WTC11 (cell line): Measurements from ENCODE around the gene CARM1. TPM values are rescaled to one million over a fixed set of nuclear protein-coding genes. Genes with fewer than 3 reads are reported as not detected.

ENCODE experiments used
- ATAC-seq: fragments of 200-7000 bp; cut with Tn5 transposase; 2 replicates; pipeline ENCODE4 v1.10.0; 2021; ENCODE audit warnings: mild to moderate bottlenecking, moderate library complexity
- CTCF ChIA-PET: fragments of 300-600 bp; sonication (Branson Sonifier 250); formaldehyde crosslinking; loops from one replicate; lab custom pipeline; 2021; ENCODE audit warnings: antibody characterized with exemption; lab: Charles Lee
- POLR2A ChIA-PET: fragments of 350-600 bp; sonication (Branson Sonifier 250); formaldehyde crosslinking; loops from one replicate; lab custom pipeline; 2021; ENCODE audit warnings: antibody characterized with exemption; lab: Charles Lee
- DNase-seq: peaks from one replicate; pipeline ENCODE4 v3.0.0; 2021; ENCODE audit warnings: low spot score
- H3K27ac Mint-ChIP-seq: 2 replicates; pipeline ENCODE4 v1.8.0; 2021; ENCODE audit warnings: mixed read lengths
- H3K27me3 Mint-ChIP-seq: 2 replicates; pipeline ENCODE4 v1.8.0; 2021; ENCODE audit warnings: low read depth, mild to moderate bottlenecking, moderate library complexity, mixed read lengths
- H3K36me3 Mint-ChIP-seq: 2 replicates; pipeline ENCODE4 v1.8.0; 2021; ENCODE audit warnings: mixed read lengths
- H3K4me1 Mint-ChIP-seq: 2 replicates; pipeline ENCODE4 v1.8.0; 2022; ENCODE audit warnings: mixed read lengths
- H3K4me3 Mint-ChIP-seq: 2 replicates; pipeline ENCODE4 v1.8.0; 2021; ENCODE audit warnings: mild to moderate bottlenecking, moderate library complexity, mixed read lengths
- H3K9me3 Mint-ChIP-seq: 2 replicates; pipeline ENCODE4 v1.8.0; 2021; ENCODE audit warnings: mixed read lengths
- ATF2 ChIP-seq: sonication (generic); formaldehyde crosslinking; IDR thresholded peaks from 2 replicates; pipeline ENCODE4 v1.8.1; 2022; ENCODE audit warnings: low read depth, missing genetic modification reagents, borderline replicate concordance
- CBFB ChIP-seq: sonication (generic); formaldehyde crosslinking; IDR thresholded peaks from 2 replicates; pipeline ENCODE4 v1.8.1; 2022; ENCODE audit warnings: mild to moderate bottlenecking, low read depth, missing genetic modification reagents
- CREB1 ChIP-seq: sonication (generic); formaldehyde crosslinking; IDR thresholded peaks from 2 replicates; pipeline ENCODE4 v1.8.0; 2023; ENCODE audit warnings: mild to moderate bottlenecking, missing genetic modification reagents
- CREM ChIP-seq: sonication (generic); formaldehyde crosslinking; IDR thresholded peaks from 2 replicates; pipeline ENCODE4 v1.8.1; 2022; ENCODE audit warnings: mild to moderate bottlenecking, missing genetic modification reagents, moderate library complexity
- E2F4 ChIP-seq: sonication (generic); formaldehyde crosslinking; IDR thresholded peaks from 2 replicates; pipeline ENCODE4 v1.8.1; 2022; ENCODE audit warnings: low read depth, mild to moderate bottlenecking, moderate library complexity, missing genetic modification reagents, borderline replicate concordance
- ELF4 ChIP-seq: sonication (generic); formaldehyde crosslinking; IDR thresholded peaks from 2 replicates; pipeline ENCODE4 v1.8.1; 2022; ENCODE audit warnings: low read depth, mild to moderate bottlenecking, moderate library complexity, missing genetic modification reagents
- EMX1 ChIP-seq: fragments of 250-450 bp; sonication (Bioruptor Pico); IDR thresholded peaks from 2 replicates; pipeline ENCODE4 v1.8.0; 2021; ENCODE audit warnings: mild to moderate bottlenecking
- FOXP1 ChIP-seq: sonication (generic); formaldehyde crosslinking; IDR thresholded peaks from 2 replicates; pipeline ENCODE4 v1.8.0; 2022; ENCODE audit warnings: missing genetic modification reagents, mild to moderate bottlenecking, moderate library complexity, borderline replicate concordance
- FOXP4 ChIP-seq: sonication (generic); formaldehyde crosslinking; IDR thresholded peaks from 2 replicates; pipeline ENCODE4 v1.8.0; 2022; ENCODE audit warnings: mild to moderate bottlenecking, missing genetic modification reagents
- GRHL2 ChIP-seq: fragments of 250-450 bp; sonication (Bioruptor Pico); IDR thresholded peaks from 2 replicates; pipeline ENCODE4 v1.8.0; 2022; ENCODE audit warnings: mild to moderate bottlenecking, moderate library complexity; ENCODE audit not compliant: insufficient replicate concordance, severe bottlenecking
- HMGA2 ChIP-seq: fragments of 250-450 bp; sonication (Bioruptor Pico); IDR thresholded peaks from 2 replicates; pipeline ENCODE4 v1.4.0; 2021; ENCODE audit warnings: mild to moderate bottlenecking, moderate library complexity
- IRF2 ChIP-seq: sonication (generic); formaldehyde crosslinking; IDR thresholded peaks from 2 replicates; pipeline ENCODE4 v1.8.0; 2022; ENCODE audit warnings: low read depth, missing genetic modification reagents, borderline replicate concordance
- NFE2L1 ChIP-seq: sonication (generic); formaldehyde crosslinking; IDR thresholded peaks from 2 replicates; pipeline ENCODE4 v1.8.1; 2023; ENCODE audit warnings: missing genetic modification reagents
- ZNF138 ChIP-seq: sonication (generic); formaldehyde crosslinking; conservative IDR thresholded peaks from 2 replicates; pipeline ENCODE4 v1.8.1; 2022; ENCODE audit warnings: mild to moderate bottlenecking, moderate library complexity, missing genetic modification reagents
- ZNF232 ChIP-seq: sonication (generic); formaldehyde crosslinking; IDR thresholded peaks from 2 replicates; pipeline ENCODE4 v1.8.0; 2022; ENCODE audit warnings: mild to moderate bottlenecking, missing genetic modification reagents
- ZNF263 ChIP-seq: sonication (generic); formaldehyde crosslinking; IDR thresholded peaks from 2 replicates; pipeline ENCODE4 v1.8.1; 2022; ENCODE audit warnings: low read depth, mild to moderate bottlenecking, moderate library complexity, missing genetic modification reagents
- ZSCAN18 ChIP-seq: fragments of 250-450 bp; sonication (Bioruptor Pico); IDR thresholded peaks from 2 replicates; pipeline ENCODE4 v2.1.2; 2022; ENCODE audit warnings: mild to moderate bottlenecking, moderate library complexity
- total RNA-seq: library from RNA; stranded (reverse); gene quantifications from 3 replicates; pipeline ENCODE4 v1.2.3, GENCODE V29; 2021

Gene CARM1
- total RNA-seq, 1 experiment from 2014 or later = 125 TPM

GRCh38 chr19:10899151-10899653 is 27.8 kb downstream of the CARM1 start:
- Mint-ChIP-seq H3K27ac (no peak overlapping the region), H3K36me3 (peaks cover 16% of the 10 kb centered on the region), H3K9me3 (peaks cover 9% of the 10 kb centered on the region)
- ChIA-PET CTCF (interaction anchor here (1.9 to 2.6 kb wide), 2 partner anchors 11 to 28 kb away, joined by 7 to 14 read pairs; no protein-coding TSS in a partner anchor), POLR2A (interaction anchor here (0.6 kb wide), 1 partner anchor 67 kb away, joined by 4 read pairs; no protein-coding TSS in a partner anchor)
- DNase-seq = no peak
- no peak for TF ChIP-seq CBFB (CRISPR knock-in tag)
- TF ChIP-seq ZNF232 (CRISPR knock-in tag) = no peak
- no peak for TF ChIP-seq ELF4 (CRISPR knock-in tag)
- no peak for TF ChIP-seq IRF2 (CRISPR knock-in tag)
- no peak for TF ChIP-seq EMX1 (CRISPR knock-in tag)
- TF ChIP-seq ZNF263 (CRISPR knock-in tag) = no peak
- TF ChIP-seq CREB1 = no peak
- no peak for TF ChIP-seq ZNF138 (CRISPR knock-in tag)
- TF ChIP-seq CREM (CRISPR knock-in tag) = no peak
- TF ChIP-seq NFE2L1 (CRISPR knock-in tag) = no peak
- TF ChIP-seq ZSCAN18 = no peak
- TF ChIP-seq E2F4 (CRISPR knock-in tag) = no peak
- TF ChIP-seq FOXP4 = no peak
- TF ChIP-seq ATF2 (CRISPR knock-in tag) = no peak
- TF ChIP-seq, all 79 proteins: peak for 0
- Mint-ChIP-seq H3K4me3 (no peak overlapping the region), H3K27me3 (no peaks in the 10 kb centered on the region), H3K4me1 (peaks cover 26% of the 10 kb centered on the region)
- no peak for ATAC-seq

- CTCF ChIA-PET = interaction anchor here (1.9 to 2.0 kb wide), 2 partner anchors 36 to 44 kb away, joined by 7 read pairs; no protein-coding TSS in a partner anchor
- no peak overlapping the region for H3K4me3 Mint-ChIP-seq
- H3K27ac Mint-ChIP-seq = no peak overlapping the region
- TF ChIP-seq HMGA2 (CRISPR knock-in tag) (no peak), ELF4 (CRISPR knock-in tag) (no peak), GRHL2 (CRISPR knock-in tag) (no peak), FOXP1 (CRISPR knock-in tag) (no peak), FOXP4 (no peak)
- no peaks in the 10 kb centered on the region for H3K27me3 Mint-ChIP-seq
- peaks cover 6% of the 10 kb centered on the region for H3K9me3 Mint-ChIP-seq
- H3K4me1 Mint-ChIP-seq = no peaks in the 10 kb centered on the region
- ATAC-seq = no peak
- POLR2A ChIA-PET = no interaction called here
- H3K36me3 Mint-ChIP-seq = peaks cover 34% of the 10 kb centered on the region
- no peak for DNase-seq
These were observed 36.6 kb downstream of the CARM1 start for GRCh38 chr19:10907925-10908324.
